ENCODE data around the gene OXSR1. TPM values are rescaled to one million over a fixed set of nuclear protein-coding genes. Genes with fewer than 3 reads are reported as not detected.
"Not testable (repeated sequence)": the region's sequence is repeated elsewhere in the genome, so short reads cannot be mapped to it uniquely, and the experiment has no call there.

The OXSR1 gene
- polyA plus RNA-seq, 2 of the 4 experiments (the other 2 are of a cell fraction) = 30.2 to 44.0 TPM

DNA sequence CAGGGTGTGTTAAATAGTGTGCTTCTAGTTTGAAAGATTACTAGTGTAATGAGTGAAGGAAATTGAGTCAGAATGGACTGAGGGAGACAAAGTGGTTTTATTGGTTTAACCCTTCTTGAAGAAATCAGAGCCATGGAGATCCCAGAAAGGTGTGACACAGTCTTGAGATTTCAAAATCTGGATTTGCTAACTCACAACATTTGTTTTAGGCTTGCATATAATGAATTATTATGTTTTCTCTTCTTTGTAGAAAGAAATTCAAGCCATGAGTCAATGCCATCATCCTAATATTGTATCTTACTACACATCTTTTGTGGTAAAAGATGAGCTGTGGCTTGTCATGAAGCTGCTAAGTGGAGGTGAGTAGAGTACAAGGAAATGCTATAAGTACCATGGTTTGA, 25.1 kb downstream of the OXSR1 start:
- ChIA-PET CTCF (interaction anchor here (1.0 kb wide), 1 partner anchor 18 kb away, joined by 3 read pairs; no protein-coding TSS in a partner anchor), POLR2A (interaction anchor here (1.8 kb wide), 1 partner anchor 53 kb away, joined by 5 read pairs; the partner anchor contains the start of gene ACAA1)

DNA sequence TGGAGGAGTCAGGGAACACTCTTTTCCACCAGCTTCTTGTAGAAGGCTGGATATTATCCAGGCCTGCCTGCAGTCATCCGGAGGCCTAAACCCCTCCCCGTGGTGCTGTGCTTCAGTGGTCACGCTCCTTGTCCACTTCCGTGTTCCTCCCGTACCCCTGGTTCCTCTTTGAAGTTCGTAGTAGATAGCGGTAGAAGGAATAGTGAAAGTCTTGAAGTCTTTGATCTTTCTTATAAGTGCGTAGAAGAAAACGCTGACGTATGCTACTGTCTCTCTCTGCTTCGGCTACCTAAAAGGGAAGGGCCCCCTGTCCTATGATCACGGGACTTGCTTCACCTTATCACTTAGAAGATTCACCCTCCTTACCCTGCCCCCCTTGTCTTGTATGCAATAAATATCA, 37.6 kb downstream of the OXSR1 start:
- H3K27ac ChIP-seq; H3K9me3 ChIP-seq; H3K4me2 ChIP-seq; FAIRE-seq; H3K4me3 ChIP-seq; H3K4me1 ChIP-seq; ATAC-seq; POLR2A ChIA-PET; DNase-seq (ENCODE audit: low read depth in 1 of 2, low spot score in 1 of 2): not testable (repeated sequence)
- CTCF ChIA-PET = interaction anchor here (1.1 kb wide), 1 partner anchor 9 kb away, joined by 3 read pairs; no protein-coding TSS in a partner anchor
- 96% methylated on average over 12 of the region's 12 CpGs for WGBS (ENCODE audit: missing lambda C conversion rate)

More for the DNA sequence above, 25.1 kb downstream of the OXSR1 start:
- Histone ChIP-seq H3K27ac (no peak overlapping the region), H3K4me1 (no peaks in the 10 kb centered on the region), H3K4me2 (no peak overlapping the region), H3K4me3 (no peak overlapping the region), H3K9me3 (peaks cover 3% of the 10 kb centered on the region; the same call in 1 of the 3 replicates)
- TF ChIP-seq, protein P1, sequence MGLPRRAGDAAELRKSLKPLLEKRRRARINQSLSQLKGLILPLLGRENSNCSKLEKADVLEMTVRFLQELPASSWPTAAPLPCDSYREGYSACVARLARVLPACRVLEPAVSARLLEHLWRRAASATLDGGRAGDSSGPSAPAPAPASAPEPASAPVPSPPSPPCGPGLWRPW (IDR thresholded peaks at IDR 0.05) = no peak
- TF ChIP-seq HOXB13 (CRISPR knock-in tag; IDR thresholded peaks at IDR 0.05; ENCODE audit: low read depth) (no peak), FOXS1 (CRISPR knock-in tag; IDR thresholded peaks at IDR 0.05) (no peak), TP53 (CRISPR knock-in tag; IDR thresholded peaks at IDR 0.05) (no peak), ZFP36 (IDR thresholded peaks at IDR 0.05; ENCODE audit: borderline replicate concordance, partially characterized antibody) (no peak), KDM1A (IDR thresholded peaks at IDR 0.05; ENCODE audit: low read depth) (no peak), POLR2AphosphoS2 (conservative IDR thresholded peaks at IDR 0.05; ENCODE audit: low read length) (no peak), RARB (CRISPR knock-in tag; IDR thresholded peaks at IDR 0.05) (no peak), JUN (IDR thresholded peaks at IDR 0.05) (no peak), HDAC2 (IDR thresholded peaks at IDR 0.05) (no peak), MAZ (IDR thresholded peaks at IDR 0.05; ENCODE audit: borderline replicate concordance, low read depth, low read length) (no peak)
- TF ChIP-seq, protein P2, sequence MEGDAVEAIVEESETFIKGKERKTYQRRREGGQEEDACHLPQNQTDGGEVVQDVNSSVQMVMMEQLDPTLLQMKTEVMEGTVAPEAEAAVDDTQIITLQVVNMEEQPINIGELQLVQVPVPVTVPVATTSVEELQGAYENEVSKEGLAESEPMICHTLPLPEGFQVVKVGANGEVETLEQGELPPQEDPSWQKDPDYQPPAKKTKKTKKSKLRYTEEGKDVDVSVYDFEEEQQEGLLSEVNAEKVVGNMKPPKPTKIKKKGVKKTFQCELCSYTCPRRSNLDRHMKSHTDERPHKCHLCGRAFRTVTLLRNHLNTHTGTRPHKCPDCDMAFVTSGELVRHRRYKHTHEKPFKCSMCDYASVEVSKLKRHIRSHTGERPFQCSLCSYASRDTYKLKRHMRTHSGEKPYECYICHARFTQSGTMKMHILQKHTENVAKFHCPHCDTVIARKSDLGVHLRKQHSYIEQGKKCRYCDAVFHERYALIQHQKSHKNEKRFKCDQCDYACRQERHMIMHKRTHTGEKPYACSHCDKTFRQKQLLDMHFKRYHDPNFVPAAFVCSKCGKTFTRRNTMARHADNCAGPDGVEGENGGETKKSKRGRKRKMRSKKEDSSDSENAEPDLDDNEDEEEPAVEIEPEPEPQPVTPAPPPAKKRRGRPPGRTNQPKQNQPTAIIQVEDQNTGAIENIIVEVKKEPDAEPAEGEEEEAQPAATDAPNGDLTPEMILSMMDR (IDR thresholded peaks at IDR 0.05) = no peak
- TF ChIP-seq, protein P3, sequence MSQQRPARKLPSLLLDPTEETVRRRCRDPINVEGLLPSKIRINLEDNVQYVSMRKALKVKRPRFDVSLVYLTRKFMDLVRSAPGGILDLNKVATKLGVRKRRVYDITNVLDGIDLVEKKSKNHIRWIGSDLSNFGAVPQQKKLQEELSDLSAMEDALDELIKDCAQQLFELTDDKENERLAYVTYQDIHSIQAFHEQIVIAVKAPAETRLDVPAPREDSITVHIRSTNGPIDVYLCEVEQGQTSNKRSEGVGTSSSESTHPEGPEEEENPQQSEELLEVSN (IDR thresholded peaks at IDR 0.05; ENCODE audit: borderline replicate concordance, low read depth) = no peak
- TF ChIP-seq, protein P4, sequence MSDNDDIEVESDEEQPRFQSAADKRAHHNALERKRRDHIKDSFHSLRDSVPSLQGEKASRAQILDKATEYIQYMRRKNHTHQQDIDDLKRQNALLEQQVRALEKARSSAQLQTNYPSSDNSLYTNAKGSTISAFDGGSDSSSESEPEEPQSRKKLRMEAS (IDR thresholded peaks at IDR 0.05) = no peak
- DNase-seq (ENCODE audit: low read depth in 1 of 2, low spot score in 1 of 2) = no peak
- FAIRE-seq = no peak
- ATAC-seq = no peak

DNA sequence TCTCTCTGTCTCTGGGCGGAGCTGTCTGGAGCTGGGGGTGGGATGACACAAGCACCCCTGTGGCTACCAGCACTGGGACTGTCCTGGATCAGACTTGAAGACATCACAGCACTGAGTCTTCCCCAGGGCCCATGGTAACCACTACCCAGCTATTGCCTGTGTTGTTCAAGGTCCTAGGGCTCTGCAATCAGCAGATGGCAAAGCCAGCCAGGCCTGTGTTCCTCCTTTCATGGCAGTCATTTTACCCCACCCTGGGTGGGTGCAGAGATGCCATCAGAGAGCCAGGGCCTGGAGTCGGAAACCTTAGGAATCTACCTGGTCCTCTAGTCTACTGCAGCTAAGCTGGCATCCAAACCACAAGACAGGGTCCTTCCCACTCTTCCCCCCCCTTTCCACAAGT, 38.4 kb downstream of the OXSR1 start:
- FAIRE-seq (no peak), DNase-seq (ENCODE audit: low read depth in 1 of 2, low spot score in 1 of 2) (no peak), ATAC-seq (no peak)
- Histone ChIP-seq H3K4me1 (no peaks in the 10 kb centered on the region), H3K9me3 (no peaks in the 10 kb centered on the region), H3K4me3 (no peak overlapping the region), H3K4me2 (no peak overlapping the region), H3K27ac (no peak overlapping the region)
- TF ChIP-seq POLR2A (IDR thresholded peaks at IDR 0.05; ENCODE audit: low read length) = no peak
- POLR2A ChIA-PET = no interaction called here
- WGBS (ENCODE audit: missing lambda C conversion rate) = 95% methylated on average over 2 of the region's 2 CpGs
- CTCF ChIA-PET = interaction anchor here (0.6 to 1.1 kb wide), 5 partner anchors 9 to 104 kb away, joined by 3 to 5 read pairs (median 3); no protein-coding TSS in a partner anchor

DNA sequence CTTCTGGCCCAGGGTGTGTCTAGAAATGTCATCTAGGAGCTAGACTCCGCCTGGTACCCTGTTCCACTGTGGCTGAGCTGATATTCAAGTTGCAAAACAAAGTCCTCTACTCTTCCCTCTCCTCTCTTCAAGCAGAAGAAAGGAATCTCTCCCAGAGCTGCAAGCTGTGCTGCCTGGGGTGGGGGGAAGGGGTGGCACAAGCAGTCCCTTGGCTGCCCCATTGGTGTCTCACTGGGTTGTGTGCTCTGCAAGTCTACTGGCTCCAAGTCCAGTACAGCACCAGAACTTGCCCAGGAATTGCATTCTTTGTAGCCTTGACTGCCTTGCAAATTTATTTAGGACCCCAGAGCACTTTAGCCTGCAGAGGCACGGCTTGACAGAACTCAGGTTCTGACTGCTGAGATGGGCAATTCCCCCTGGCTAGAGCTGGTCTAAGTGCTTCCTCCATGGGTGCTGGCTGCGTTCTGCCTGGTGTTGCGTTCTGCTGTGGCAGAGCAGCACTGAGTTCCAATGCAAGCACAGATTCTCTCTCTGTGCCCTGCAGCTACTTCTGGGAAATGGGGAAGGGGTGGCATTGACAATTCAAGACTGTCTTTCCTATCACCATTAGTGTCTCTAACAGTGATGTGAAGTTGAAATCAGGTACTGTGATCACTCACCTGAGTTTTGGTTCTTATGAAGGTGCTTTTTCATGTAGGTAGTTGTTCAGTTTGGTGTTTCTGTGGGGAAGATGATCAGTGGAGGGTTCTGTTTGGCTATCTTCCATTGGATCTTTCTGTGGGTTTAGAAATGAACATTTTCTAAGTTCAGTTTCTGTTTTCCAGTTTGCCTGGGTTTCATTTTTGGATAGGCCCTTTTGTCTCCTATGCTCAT, 39.5 kb downstream of the OXSR1 start:
- FAIRE-seq (no peak), DNase-seq (ENCODE audit: low read depth in 1 of 2, low spot score in 1 of 2) (no peak), ATAC-seq (peak in 1 of 2 experiments; percentile 27; a peak in 1 of 6 replicates)
- CTCF ChIA-PET = interaction anchor here (0.6 to 1.0 kb wide), 4 partner anchors 17 to 41 kb away, joined by 3 read pairs; no protein-coding TSS in a partner anchor
- 96% methylated on average over 4 of the region's 4 CpGs for WGBS (ENCODE audit: missing lambda C conversion rate)
- Histone ChIP-seq H3K4me1 (no peaks in the 10 kb centered on the region), H3K27ac (no peak overlapping the region), H3K9me3 (no peaks in the 10 kb centered on the region), H3K4me3 (no peak overlapping the region), H3K4me2 (no peak overlapping the region)
- TF ChIP-seq POLR2A (IDR thresholded peaks at IDR 0.05; ENCODE audit: low read length) = no peak
- POLR2A ChIA-PET = no interaction called here
